HG02981 (cell line): ENCODE results near the gene PGK2.

Source experiments
- ATAC-seq: cut with Tn5 transposase; IDR thresholded peaks from one replicate; pipeline ENCODE4 v1.9.1; 2021; ENCODE audit warnings: mild to moderate bottlenecking, moderate library complexity; ENCODE audit not compliant: unreplicated experiment

PGK2 gene

DNA sequence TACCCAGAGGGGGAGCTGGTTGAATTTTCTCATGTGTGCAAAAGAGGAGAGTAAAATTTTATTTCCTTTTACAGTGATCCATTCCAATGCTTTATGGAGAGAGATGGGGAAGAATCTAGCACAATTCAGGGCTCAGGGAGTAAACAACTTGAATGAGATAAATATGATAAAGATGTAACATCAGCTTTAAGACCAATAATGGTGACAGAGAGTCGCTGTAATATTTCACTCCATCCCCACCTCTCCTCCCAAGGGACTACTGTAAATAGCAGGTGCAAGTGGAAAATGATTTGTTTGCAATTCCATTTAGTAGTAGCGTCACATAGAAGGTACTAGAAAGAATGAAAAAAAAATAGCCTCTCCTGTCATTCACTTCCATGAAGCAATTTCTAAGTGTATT is 47.7 kb downstream of the PGK2 start:
- no peak for ATAC-seq

DNA sequence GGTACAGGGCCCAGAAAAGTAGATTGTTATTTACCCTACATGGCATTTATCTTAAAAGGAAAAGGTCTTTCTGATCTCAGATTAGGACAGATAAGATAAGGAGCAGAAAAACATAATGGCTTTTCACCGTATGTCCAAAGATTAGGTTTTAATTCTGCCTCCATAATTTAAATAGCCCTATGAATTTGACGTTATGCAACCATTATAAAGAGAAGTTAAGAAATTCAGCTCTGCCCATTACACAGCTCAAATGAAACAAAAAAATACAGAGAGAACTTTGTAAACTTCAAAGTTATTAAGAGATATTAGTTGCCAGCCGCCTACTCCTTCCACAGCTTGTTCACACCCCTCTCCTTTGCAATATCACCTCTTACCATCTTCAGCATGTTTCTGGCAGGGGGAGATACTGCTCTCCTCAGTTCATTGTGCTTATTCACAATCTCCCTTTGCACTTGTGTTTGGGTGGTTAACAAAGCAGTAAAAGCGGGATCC is 51.0 kb downstream of the PGK2 start:
- no peak for ATAC-seq
